Measurements from ENCODE around the gene CRTAC1. TPM values are rescaled to one million over a fixed set of nuclear protein-coding genes. Genes with fewer than 3 reads are reported as not detected.

CRTAC1 gene
- total and polyA plus RNA-seq, 10 donors, result 0.17 to 0.74 (median 0.26) TPM; not detected in 5

- WGBS, 5 donors, result 71 to 79% (median 72%) methylated on average over 4 of the region's 4 CpGs
- no peak overlapping the region for H3K27ac ChIP-seq
- no peak overlapping the region for H3K4me3 ChIP-seq
- H3K4me1 ChIP-seq, result no peaks in the 10 kb centered on the region
- peaks cover 0 to 36% (median 0%) of the 10 kb centered on the region in 7 donors for H3K27me3 ChIP-seq (replicated peaks in 1 of 7)
- TF ChIP-seq POLR2A (IDR thresholded peaks at IDR 0.05) (no peak), CTCF (IDR thresholded peaks at IDR 0.05 in 8 of 11, conservative IDR thresholded peaks at IDR 0.05 in 3 of 11) (no peak), POLR2AphosphoS5 (IDR thresholded peaks at IDR 0.05) (no peak)
- no peaks in the 10 kb centered on the region for H3K9me3 ChIP-seq
- intact Hi-C loops (cut with DNase I; ENCODE audit: low total_unique reads), result no loop called here
- no peaks in the 10 kb centered on the region for H3K36me3 ChIP-seq
- no peak for DNase-seq
Observed at GRCh38 chr10:97876402-97876801, 154.0 kb downstream of the CRTAC1 start.

GRCh38 chr10:97875391-97875790, 155.0 kb downstream of the CRTAC1 start:
- TF ChIP-seq POLR2A (IDR thresholded peaks at IDR 0.05), result no peak
- no peak for TF ChIP-seq POLR2AphosphoS5 (IDR thresholded peaks at IDR 0.05)
- no peak for TF ChIP-seq CTCF (IDR thresholded peaks at IDR 0.05 in 8 of 11, conservative IDR thresholded peaks at IDR 0.05 in 3 of 11)
- Histone ChIP-seq H3K27me3 (replicated peaks in 1 of 7) (peaks cover 0 to 43% (median 0%) of the 10 kb centered on the region in 7 donors), H3K27ac (no peak overlapping the region), H3K36me3 (no peaks in the 10 kb centered on the region), H3K4me3 (no peak overlapping the region), H3K9me3 (no peaks in the 10 kb centered on the region), H3K4me1 (no peaks in the 10 kb centered on the region)
- intact Hi-C loops (cut with DNase I; ENCODE audit: low total_unique reads), result no loop called here
- DNase-seq, result no peak
- 52 to 66% (median 64%) methylated on average over 3 to 7 of the region's 7 CpGs for WGBS, 5 donors

- TF ChIP-seq POLR2AphosphoS5 (IDR thresholded peaks at IDR 0.05) (no peak), CTCF (IDR thresholded peaks at IDR 0.05 in 8 of 11, conservative IDR thresholded peaks at IDR 0.05 in 3 of 11) (no peak)
- 62 to 88% (median 74%) methylated on average over 6 of the region's 6 CpGs for WGBS, 5 donors
- intact Hi-C loops (cut with DNase I; ENCODE audit: low total_unique reads), result no loop called here
- Histone ChIP-seq H3K9me3 (no peaks in the 10 kb centered on the region), H3K36me3 (no peaks in the 10 kb centered on the region), H3K27ac (no peak overlapping the region), H3K4me3 (no peak overlapping the region), H3K4me1 (peaks cover 3 to 6% (median 5%) of the 10 kb centered on the region in 6 donors), H3K27me3 (replicated peaks in 1 of 7) (peaks cover 0 to 53% (median 0%) of the 10 kb centered on the region in 7 donors)
- DNase-seq, result no peak
Observed at GRCh38 chr10:97874332-97874731, 156.1 kb downstream of the CRTAC1 start.

- Histone ChIP-seq H3K4me3 (no peak overlapping the region), H3K4me1 (peaks cover 8 to 14% (median 11%) of the 10 kb centered on the region in 6 donors), H3K36me3 (no peaks in the 10 kb centered on the region), H3K27me3 (replicated peaks in 1 of 7) (peaks cover 0 to 58% (median 0%) of the 10 kb centered on the region in 7 donors), H3K27ac (no peak overlapping the region), H3K9me3 (no peaks in the 10 kb centered on the region)
- DNase-seq, result no peak
- WGBS, 5 donors, result 61 to 92% (median 69%) methylated on average over 6 of the region's 6 CpGs
- intact Hi-C loops (cut with DNase I; ENCODE audit: low total_unique reads), result no loop called here
- TF ChIP-seq POLR2A (IDR thresholded peaks at IDR 0.05) (no peak), CTCF (IDR thresholded peaks at IDR 0.05 in 8 of 11, conservative IDR thresholded peaks at IDR 0.05 in 3 of 11) (no peak), POLR2AphosphoS5 (IDR thresholded peaks at IDR 0.05) (no peak)
Observed at GRCh38 chr10:97873569-97873968, 156.9 kb downstream of the CRTAC1 start.

Data from spleen (tissue), 11 donors.